HG03135 (cell line): Measurements from ENCODE around the gene PAX5.

ENCODE experiments used
- ATAC-seq: cut with Tn5 transposase; IDR thresholded peaks from one replicate; pipeline ENCODE4 v1.9.1; 2021; ENCODE audit warnings: mild to moderate bottlenecking, moderate library complexity; ENCODE audit not compliant: unreplicated experiment

PAX5 gene

DNA sequence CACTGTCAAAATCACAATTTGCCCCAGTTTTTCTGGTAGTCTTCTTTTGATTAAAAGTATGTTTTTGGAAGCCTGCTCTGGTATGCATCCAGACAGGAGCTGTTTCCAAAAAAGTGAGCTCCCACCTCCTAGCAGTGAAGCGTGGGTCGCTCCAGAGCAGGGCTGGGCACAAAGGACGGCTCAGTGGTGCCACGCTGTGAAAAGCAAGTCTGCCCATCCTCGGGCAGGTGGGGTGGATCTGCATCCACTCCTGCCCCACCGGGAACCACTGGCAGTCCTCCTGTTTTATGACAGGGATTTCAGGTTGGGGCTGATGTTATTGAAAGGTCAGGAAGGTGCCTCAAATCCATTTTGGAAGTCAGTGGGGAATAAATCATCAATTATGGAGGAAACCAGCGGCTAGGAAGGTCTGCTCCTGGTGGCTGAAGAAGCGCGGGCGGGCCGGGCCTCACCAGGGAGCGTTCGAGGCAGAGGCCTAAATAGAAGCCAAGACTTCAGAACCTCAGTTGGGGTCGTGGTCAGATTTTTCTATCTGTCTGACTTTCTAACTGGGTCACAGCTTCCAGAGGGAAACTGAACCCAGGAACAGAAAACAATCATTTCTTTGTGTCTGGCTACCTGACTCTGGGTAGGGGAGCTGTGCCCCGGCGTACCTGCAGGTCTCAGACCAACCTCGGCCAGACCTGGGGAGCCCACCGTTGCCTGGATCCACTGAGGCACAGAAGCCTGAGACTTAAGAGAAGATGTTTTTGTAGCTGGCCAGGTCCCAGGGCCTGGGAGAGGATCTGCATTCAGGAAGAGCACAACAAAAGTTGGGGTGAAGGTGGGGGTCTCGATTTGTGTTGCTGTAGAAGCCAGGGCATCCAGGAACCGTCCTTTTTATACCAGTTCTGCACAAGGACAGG lies 168.1 kb downstream of the PAX5 start:
- no peak for ATAC-seq

DNA sequence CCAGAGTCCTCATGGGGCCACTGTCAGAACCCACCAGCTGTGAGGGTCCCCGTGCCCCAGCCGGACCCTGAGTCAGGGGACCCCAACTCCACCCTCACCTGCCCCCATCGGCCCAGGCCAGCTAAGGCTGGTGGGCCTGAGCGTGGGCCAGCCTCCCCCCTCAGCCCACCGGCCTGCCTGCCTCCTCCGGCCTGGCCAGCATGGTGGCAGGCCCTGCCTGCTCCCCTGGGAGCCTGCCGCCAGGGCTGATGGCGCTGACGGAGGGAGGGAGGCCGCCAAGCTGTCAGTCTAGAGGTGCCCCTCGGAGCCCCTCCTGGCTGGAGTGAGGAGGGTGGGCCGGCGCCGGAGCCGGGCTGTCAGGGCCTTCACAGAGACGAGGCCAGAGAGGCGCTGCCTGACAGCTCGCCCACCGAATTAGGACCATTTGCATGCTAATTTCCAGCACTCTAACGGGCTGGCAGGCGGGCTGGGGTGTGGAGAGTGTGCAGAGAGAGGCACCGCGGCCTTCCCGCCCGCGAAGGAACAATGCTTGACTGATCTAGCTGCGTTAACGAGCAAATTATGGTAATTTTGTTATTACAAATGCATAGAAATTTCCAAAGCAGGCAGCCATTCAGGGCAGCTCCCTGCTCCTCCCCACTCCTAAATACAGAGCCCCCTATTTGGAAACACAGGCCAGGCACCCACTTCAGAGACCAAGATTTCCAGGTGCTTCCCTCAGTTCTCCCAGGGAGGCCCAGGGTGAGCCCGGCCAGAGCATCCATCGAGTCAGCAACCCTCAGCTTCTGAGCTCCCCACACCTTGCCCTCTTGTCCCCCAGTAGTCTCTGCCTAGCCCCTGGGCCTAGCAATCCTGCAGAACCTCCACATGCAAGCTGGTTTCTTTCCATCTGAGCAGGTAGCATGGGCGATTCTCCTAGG lies 169.3 kb downstream of the PAX5 start:
- ATAC-seq = no peak

DNA sequence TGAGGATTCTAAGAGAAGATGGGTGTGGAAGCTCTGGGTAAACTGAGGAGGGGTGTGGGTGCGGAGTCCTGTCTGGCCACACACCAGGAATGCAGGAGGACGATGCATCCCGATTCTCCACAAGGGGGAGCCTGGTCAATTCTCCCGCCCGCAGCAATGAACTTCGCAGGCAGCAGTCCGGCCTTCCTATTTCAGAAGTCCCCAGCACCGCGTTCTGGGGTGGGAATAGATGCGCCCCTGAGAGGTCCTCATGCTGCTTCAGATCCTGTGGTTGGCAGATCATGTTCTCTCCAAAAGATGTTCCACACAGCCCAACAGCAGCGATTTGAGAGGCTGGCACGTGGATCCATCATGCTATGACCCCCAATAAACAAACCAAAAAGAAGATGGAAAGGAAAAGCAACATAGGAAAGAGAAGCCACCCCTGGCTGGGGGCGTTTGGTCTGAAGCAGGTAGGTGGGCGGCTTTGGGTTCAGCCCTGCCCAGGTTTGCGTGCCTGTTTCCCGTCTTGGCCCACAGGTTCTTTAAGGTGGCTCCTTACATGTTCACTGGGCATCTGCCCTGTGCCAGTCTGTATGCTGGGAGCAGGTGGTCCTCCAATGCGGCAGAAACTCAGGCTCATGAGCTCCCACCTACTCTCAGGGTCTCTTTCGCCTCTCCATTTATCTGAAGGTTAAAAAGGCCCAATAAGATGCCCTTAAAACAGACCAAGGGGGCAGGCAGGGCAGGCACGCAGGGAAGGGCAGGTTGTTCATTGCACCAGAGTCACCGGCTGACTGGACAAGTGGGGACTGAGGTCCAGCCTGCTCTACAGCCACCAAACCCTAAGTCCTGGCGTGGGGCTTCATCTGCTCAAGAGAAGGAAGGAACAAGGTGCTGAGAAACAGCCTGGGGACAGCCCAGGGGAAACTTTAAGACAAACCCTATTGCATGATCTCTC lies 171.6 kb downstream of the PAX5 start:
- ATAC-seq = no peak

DNA sequence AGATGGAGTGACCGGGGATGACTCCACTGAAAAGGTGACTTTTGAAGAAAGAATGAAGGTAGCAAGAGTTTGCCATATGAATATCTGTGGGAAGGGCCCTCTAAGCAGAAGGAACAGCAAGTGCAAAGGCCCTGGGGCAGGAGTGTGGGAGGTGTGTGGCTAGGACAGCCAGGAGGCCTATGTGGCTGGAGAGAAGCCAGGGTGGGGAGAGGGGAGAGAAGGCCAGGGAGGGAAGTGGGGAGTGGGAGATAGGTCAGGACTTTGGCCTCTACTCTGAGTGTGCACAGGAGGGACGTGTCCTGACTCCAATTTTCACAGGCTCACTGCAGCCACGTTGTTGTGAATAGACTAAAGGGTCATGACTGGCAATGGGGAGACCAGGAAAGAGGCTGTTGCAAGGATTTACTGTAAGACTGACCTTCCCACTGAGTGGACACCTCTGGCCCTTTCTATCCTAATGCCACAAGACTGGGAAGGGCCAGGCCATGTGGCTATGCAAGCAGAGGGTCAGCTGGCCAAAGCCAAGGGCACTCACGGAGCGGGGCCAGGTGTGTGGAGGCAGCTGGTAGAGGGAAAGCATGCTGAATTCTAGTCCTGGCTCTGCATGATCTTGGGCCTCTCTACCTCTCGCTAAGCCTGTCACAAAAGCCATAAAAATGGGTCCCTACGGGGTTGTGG lies 172.4 kb downstream of the PAX5 start:
- ATAC-seq = no peak

DNA sequence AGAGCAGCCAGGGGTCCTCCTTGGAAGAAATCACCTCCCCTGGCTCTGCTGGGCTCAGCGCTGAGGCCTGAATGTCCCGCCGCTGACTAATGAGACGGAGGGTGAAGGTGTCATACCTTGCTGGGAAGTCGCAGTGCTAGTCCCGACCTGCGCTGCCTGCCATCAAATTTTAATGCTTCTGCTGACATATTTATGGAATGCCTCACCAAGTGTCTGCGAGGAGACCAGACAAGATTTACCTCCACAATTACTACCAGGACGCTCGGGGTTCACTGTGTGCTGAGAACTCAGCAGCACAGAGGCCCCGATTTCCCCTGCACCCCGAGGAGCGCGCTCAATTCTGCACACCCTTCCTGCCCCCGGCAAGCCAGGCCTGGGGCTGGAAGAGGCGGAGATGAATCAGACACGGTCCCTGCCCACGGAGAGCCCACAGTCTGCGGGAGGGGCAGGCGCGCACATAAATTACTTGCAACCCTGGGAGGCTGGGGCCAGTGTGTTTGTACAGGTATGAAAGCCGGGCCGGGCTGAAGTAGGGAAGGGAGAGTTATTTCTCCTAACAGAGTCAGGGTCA lies 175.2 kb downstream of the PAX5 start:
- ATAC-seq = no peak

DNA sequence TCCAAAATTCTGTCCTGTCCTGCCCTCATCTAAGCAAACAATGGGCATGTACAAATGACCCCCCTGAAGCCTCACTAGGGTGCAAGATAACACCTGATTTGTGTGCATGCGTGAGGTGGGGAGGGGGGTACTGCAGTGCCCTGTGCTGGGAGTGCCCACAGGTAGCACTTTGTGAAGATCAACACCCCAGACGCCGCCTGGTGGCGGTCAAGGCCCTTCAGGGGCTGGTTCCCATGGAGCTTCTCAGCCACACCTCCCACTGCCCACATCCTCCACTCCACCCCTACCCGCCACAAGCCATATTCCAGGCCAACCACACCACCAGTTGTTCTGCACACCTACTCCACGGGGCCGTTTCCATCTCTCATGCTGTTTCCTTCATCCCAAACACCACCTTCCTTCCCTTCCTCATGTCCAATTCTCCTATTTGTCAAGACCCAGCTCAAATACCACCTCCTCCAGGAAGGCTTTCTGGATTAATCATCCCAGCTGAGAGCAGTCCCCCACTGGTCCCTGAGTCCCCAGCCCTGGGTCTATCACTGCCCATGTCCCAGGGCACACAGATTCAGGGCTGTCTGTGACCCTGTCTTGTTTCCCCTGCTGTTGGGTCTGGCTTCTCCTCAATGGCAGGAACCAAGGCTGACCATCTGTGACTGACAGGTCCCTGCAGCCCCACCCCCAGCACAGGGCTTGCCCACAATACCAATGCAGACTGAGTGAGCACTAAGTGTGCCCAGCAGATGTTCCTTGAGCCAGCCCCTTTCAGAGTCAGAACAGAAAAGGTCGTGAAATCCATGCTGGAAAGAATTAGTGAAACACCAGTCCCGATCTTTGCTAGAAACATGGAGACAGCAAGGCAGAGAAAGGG lies 178.4 kb downstream of the PAX5 start:
- no peak for ATAC-seq

DNA sequence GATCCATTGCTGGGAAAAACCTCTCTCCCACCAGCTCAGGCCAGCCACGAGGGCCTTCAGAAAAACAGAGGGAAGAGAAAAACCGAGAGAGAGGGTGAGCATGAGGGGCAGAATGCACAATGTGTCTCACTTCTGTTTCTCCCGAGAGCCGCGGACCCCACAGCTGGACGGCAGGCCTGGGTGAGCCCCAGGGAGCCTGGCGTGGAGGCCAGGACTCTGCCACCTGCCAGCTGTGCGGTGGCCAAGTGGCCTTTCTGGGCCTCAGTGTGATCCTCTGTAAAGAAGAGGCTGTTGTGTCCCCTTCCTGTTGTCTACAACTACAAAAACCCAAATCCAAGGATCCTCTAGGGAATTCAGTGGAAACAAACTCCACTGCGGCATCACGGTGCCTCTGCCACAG lies 179.3 kb downstream of the PAX5 start:
- ATAC-seq = no peak

DNA sequence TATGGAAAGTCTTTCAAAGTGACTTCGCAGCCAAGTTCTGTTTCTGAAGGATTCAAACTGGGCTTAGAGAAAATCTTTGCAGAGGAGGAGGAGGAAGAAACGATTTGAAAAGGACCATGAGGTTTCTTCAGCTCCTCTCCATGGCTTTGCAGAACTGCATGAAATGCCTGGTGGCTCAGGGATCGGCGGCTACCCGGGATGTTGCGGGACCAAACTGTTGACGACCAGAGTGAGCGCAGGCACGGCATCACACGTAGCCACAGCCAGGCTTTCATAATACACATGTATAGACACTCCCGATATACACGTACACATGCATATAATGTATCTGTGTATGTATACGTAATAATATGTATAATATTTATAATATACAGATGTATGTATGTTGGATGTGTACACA lies 180.0 kb downstream of the PAX5 start:
- ATAC-seq = no peak

DNA sequence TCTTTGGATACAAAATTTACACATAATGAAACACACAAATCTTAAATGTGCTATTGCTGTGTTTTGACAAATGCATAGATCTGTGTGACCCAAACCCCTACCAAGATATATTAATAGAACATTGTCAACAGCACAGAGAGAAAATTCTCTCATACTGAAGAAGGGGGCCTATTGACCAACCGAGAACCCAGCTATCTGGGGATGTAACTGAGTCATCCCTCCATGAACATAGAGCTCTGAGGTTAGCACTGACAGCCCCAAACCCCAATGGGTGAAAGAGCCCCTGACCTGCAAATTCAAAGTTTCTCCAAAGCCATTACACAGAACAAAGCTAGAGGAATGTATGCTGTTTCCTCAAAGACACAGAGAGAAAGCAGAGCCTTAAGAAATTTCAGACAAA lies 180.8 kb downstream of the PAX5 start:
- no peak for ATAC-seq

DNA sequence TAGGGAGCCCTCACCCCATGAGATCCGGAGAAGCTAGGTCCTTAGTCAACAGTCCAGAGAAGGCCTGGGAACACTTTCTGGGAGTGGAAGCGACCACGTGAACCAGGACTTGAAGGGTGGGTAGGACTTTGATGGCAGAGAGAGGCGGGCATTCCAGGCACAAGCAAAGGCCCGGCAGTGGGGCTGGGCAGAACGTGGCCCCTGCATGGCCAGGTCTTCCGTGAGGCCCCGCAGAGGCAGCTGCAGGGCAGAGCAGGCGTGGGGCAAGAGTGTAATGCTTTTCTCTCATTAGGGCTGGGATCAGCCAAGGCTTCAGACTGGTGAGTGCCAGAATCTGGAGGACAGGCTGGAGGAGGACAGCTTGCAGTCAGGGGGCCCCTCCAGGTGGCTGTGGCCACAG lies 184.1 kb downstream of the PAX5 start:
- ATAC-seq = no peak

DNA sequence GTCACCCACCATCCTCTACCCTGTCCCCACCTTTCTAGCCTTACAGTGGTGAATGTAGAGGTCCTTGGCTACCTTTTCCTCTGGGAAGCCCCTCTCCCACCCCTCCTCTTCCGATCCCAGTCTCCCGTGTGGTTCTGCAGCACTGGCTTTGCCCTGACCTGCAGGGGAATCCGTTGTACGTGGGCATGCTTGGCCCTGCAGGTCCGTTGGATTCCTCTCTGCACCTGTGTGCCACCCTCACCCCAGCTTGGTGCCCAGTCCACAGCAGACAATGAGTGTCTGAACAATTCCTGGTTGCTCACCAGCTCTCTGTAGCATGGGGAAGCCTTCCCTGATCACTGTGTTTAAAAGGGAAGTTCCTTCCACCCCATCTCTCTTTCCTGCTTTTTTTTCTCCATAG lies 185.1 kb downstream of the PAX5 start:
- ATAC-seq = no peak

DNA sequence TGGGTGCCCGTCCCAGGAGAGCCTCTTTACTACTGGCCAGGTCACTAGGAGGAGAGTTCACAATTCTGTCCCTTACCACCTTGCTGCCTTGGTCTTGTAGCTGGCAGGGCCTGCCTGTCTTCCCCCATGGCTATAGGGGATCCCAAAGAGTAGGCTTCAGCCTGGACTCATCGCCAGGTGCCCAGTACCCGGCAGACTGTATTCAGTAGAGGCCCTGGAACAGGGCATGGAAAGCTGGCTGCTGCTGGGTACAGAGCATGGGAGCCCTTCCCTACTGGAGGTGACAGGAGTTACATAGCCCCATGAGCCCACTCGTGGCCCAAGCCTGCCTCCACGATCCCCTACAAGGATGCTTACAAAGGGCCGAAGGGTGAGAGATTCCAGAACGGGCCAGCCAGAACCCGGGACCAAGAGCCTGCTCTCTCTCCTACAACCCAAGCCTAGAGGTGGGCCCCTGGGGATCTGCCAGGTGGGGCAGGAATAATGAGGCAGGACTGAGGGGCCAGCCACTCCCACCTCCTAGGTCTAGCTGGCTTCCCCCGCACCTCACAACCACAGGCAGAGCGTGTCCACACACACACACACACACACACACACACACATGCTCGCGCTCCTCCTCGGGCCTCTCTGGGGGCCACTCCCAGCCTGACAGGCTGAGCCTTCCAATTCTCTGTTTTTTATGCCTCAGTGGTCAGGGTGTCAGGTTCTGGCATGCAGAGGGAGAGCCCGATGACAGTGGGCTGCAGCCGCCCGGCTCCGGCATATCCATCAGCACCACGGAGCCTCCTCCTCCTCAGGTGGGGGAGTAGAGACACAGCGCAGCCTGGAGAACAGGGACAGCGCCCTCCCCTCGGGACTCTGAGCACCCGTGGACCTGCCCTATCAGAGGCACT lies 186.0 kb downstream of the PAX5 start:
- ATAC-seq = no peak

DNA sequence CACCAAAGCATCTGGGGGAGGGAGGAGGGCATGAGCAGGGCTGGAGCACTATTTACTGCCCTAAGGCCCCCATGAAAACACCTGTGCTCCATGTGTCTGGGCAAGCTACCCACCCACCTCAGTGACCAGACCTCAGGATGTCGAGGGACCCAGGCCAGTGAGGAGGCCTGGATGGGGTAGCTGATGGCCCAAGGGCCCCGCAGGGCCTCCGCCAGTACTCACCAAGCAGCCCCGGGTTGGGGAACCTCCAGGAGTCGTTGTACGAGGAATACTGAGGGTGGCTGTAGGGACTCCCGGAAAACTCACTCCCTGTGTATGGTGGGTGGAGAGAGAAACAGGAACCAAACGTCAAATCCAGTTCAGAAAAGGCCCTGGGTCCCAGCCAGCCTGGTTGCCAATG lies 187.4 kb downstream of the PAX5 start:
- ATAC-seq = no peak

DNA sequence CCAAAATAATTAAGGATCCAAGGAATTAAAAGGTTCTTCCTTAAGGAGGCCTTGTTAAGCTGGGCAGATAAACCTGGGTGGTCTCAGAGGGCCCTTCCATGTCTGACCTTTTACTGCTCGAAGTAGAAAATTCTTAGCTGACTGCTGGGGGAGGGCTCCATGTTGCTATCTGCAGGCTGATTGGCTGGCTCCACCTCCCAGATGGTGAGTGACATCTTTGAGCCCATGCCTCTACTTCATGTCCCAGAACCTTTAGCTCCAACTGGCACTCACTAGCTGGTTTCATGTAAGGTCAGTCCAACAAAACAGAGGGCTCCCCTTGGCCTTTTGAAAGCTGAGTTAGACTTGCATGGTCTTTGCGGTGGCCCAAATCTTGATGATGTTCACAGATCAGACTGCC lies 188.2 kb downstream of the PAX5 start:
- ATAC-seq = no peak

DNA sequence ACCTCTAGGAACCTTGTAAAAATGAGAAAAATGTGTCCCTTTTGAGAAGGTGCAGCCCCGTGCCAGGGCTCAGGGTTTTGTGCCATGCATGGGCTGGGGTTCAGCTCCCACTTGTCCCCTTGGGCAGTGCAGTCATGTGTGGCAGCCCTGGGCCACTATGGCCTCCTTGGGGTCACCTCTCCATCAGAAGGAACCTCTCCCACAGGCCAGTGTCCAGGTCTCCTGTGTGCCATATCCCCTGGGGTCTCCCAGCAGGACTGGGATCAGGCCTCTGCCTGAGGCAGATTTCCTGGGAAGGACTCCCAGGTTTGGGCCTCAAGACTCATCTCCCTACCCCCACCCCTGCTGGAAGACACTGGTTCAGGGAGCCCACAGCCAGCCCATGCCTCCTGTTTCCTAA lies 189.1 kb downstream of the PAX5 start:
- no peak for ATAC-seq

DNA sequence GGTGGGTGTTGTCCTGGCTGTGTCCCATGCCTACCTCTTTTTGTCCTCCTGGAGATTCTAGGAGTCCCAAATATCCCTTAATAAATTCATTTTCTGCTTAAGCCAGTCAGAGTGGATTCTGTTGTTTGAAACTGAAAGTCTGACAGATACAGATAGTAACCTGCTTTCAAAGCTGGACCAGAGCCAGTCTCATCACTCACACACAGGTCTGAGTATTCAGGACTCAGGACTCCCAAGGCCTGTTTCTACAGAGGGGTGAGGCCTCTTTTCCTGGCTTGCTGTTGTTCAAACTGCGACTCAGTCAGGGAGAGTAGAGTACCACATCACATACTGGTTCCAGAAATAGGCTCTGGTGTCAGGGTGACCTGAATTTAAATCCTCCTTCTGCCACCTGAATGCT lies 190.1 kb downstream of the PAX5 start:
- ATAC-seq = no peak

DNA sequence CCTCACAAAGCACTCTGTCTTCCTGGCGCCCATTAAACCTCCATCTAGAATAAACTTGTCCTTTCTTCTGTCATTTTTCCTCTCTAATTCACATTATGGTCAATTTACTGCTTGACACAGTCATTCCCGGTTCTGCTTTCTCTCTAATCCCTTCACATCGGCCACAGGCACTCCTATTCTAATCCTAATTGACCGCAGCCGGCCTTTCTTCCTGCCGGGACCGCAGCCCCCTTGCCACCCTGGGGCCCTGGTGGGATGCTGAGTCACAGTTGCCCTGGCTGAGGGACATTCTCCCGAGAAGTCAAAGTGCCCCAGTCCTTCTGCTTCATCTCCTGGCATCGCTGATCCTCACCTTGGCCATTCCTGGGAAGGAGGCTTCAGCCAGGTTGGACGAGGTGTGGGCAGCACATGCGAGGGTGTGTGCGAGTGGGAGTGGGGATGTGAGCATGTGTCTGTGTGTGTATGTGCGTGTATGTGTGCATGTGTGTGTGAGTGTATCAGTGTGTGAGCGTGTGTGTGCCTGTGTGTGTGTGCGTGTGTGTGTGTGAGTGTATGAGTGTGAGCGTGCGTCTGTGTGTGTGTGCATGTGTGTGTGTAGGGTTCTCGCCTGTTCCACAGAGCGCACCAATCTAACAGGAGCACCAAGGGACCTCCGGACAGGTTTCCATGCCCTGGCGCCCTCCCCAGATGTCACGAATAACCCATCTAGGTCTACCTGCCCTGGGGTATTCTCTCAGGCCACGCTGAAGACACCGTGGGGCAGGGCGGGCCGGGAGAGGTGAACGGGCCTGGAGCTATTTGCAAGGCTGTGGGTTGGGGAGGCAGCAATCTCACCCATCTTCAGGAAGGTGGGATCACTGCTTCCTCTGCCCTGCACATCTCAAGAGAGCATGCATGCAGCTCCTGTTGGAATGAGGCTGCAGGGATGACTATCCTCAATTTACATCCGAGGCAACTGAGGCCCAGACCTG lies 191.2 kb downstream of the PAX5 start:
- no peak for ATAC-seq
